Right lobe of liver (tissue), 4 donors: ENCODE measurements around the gene OGA.

ENCODE experiments used
- POLR2A ChIP-seq: fragments of 450-650 bp; IDR thresholded peaks from one replicate; pipeline ENCODE4 v1.6.1; 2017; ENCODE audit warnings: antibody characterized with exemption, mild to moderate bottlenecking
- TF ChIP-seq, protein P1 (sequence below), 4 donors: fragments of 200-600 bp in 3 of 4; fragments of 450-650 bp in 1 of 4; IDR thresholded peaks; one replicate each; pipeline versions ENCODE4 v1.5.1 to v1.8.0; 2016 to 2022; ENCODE audit warnings: antibody characterized with exemption in 4 of 4, mild to moderate bottlenecking in 2 of 4
- donor health status: DM: no; HTN: no; CAD: no.
- donor health status: DM: no; HTN: no; CAD: no.
- donor health status: DM: no; HTN: yes; CAD: no.

GRCh38 chr10:101736666-101737065, 81.6 kb downstream of the OGA start:
- TF ChIP-seq, protein P1, sequence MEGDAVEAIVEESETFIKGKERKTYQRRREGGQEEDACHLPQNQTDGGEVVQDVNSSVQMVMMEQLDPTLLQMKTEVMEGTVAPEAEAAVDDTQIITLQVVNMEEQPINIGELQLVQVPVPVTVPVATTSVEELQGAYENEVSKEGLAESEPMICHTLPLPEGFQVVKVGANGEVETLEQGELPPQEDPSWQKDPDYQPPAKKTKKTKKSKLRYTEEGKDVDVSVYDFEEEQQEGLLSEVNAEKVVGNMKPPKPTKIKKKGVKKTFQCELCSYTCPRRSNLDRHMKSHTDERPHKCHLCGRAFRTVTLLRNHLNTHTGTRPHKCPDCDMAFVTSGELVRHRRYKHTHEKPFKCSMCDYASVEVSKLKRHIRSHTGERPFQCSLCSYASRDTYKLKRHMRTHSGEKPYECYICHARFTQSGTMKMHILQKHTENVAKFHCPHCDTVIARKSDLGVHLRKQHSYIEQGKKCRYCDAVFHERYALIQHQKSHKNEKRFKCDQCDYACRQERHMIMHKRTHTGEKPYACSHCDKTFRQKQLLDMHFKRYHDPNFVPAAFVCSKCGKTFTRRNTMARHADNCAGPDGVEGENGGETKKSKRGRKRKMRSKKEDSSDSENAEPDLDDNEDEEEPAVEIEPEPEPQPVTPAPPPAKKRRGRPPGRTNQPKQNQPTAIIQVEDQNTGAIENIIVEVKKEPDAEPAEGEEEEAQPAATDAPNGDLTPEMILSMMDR (IDR thresholded peaks at IDR 0.05) = no peak
- no peak for TF ChIP-seq POLR2A
